Neural cell (in vitro differentiated cells): Measurements from ENCODE around the gene TSPAN18. TPM values are rescaled to one million over a fixed set of nuclear protein-coding genes. Genes with fewer than 3 reads are reported as not detected.

Experiments used
- H2AFZ ChIP-seq: fragments of 200-600, 300-800 bp; sonication (generic), shearing (Covaris generic); 2 replicates; pipeline ENCODE4 v1.6.0; 2014; ENCODE audit warnings: low read depth, mild to moderate bottlenecking, antibody characterized with exemption, low read length, moderate library complexity
- H3F3A ChIP-seq: fragments of 200-600 bp; shearing (Covaris generic); 2 replicates; pipeline ENCODE4 v1.6.1; 2016; ENCODE audit warnings: mild to moderate bottlenecking, moderate library complexity, mixed read lengths, antibody characterized with exemption, low read length; ENCODE audit not compliant: insufficient read depth, poor library complexity, severe bottlenecking
- H3K27ac ChIP-seq: fragments of 200-600, 300-800 bp; sonication (generic), shearing (Covaris generic); 2 replicates; pipeline ENCODE4 v1.5.1; 2014; ENCODE audit warnings: mild to moderate bottlenecking, low read length, moderate library complexity
- H3K27me3 ChIP-seq: fragments of 300-800, 200-600 bp; sonication (generic), shearing (Covaris generic); 2 replicates; pipeline ENCODE4 v1.6.0; 2014; ENCODE audit warnings: mild to moderate bottlenecking, low read depth, low read length, moderate library complexity; ENCODE audit not compliant: insufficient read depth
- H3K36me3 ChIP-seq: fragments of 300-800, 200-600 bp; sonication (generic), shearing (Covaris generic); 2 replicates; pipeline ENCODE4 v1.5.1; 2014; ENCODE audit warnings: mild to moderate bottlenecking, antibody characterized with exemption, low read length, moderate library complexity; ENCODE audit not compliant: insufficient read depth
- H3K4me2 ChIP-seq: fragments of 300-800, 200-600 bp; sonication (generic), shearing (Covaris generic); 2 replicates; pipeline ENCODE4 v1.6.0; 2014; ENCODE audit warnings: mild to moderate bottlenecking, low read length
- H3K4me3 ChIP-seq: fragments of 300-800, 200-600 bp; sonication (generic), shearing (Covaris generic); 2 replicates; pipeline ENCODE4 v1.5.1; 2014; ENCODE audit warnings: mild to moderate bottlenecking, low read length, moderate library complexity
- H3K79me2 ChIP-seq: fragments of 200-600 bp; shearing (Covaris generic); replicated peaks from 2 replicates; pipeline ENCODE4 v1.6.0; 2014; ENCODE audit warnings: mild to moderate bottlenecking, low read length, moderate library complexity; ENCODE audit not compliant: insufficient read depth
- H3K9ac ChIP-seq: fragments of 300-800, 200-600 bp; sonication (generic), shearing (Covaris generic); 2 replicates; pipeline ENCODE4 v1.6.1; 2016; ENCODE audit warnings: mild to moderate bottlenecking, low read length, mixed read lengths
- H3K9me2 ChIP-seq: fragments of 200-600 bp; shearing (Covaris generic); 2 replicates; pipeline ENCODE4 v1.6.1; 2016; ENCODE audit warnings: mild to moderate bottlenecking, low read length, mixed read lengths; ENCODE audit not compliant: insufficient read depth
- H3K9me3 ChIP-seq: fragments of 200-600, 300-800 bp; sonication (generic), shearing (Covaris generic); 2 replicates; pipeline ENCODE4 v1.6.1; 2016; ENCODE audit warnings: mild to moderate bottlenecking, mixed run types, low read length, moderate library complexity, mixed read lengths
- H4K20me1 ChIP-seq: fragments of 200-600 bp; shearing (Covaris generic); 2 replicates; pipeline ENCODE4 v1.6.1; 2016; ENCODE audit warnings: mild to moderate bottlenecking, mixed run types; ENCODE audit not compliant: insufficient read depth
- EP300 ChIP-seq: fragments of 450-650 bp; conservative IDR thresholded peaks from 2 replicates; pipeline ENCODE4 v1.6.1; 2014; ENCODE audit warnings: antibody characterized with exemption, mild to moderate bottlenecking, moderate library complexity; ENCODE audit not compliant: poor library complexity, severe bottlenecking
- EZH2 ChIP-seq: fragments of 200-600, 300-800 bp; shearing (Covaris generic), sonication (generic); IDR thresholded peaks from 2 replicates; pipeline ENCODE4 v1.6.1; 2014; ENCODE audit warnings: antibody characterized with exemption, low read length, borderline replicate concordance, mild to moderate bottlenecking; ENCODE audit not compliant: insufficient read depth, poor library complexity, severe bottlenecking
- MXI1 ChIP-seq: fragments of 450-650 bp; conservative IDR thresholded peaks from 2 replicates; pipeline ENCODE4 v1.6.1; 2014; ENCODE audit warnings: antibody characterized with exemption, mild to moderate bottlenecking; ENCODE audit not compliant: poor library complexity, severe bottlenecking
- POLR2AphosphoS5 ChIP-seq: IDR thresholded peaks from 2 replicates; pipeline ENCODE4 v1.6.1; 2012
- RAD21 ChIP-seq: fragments of 450-650 bp; conservative IDR thresholded peaks from 2 replicates; pipeline ENCODE4 v1.6.1; 2014; ENCODE audit warnings: antibody characterized with exemption, mild to moderate bottlenecking, moderate library complexity
- SMC3 ChIP-seq: fragments of 450-650 bp; conservative IDR thresholded peaks from 2 replicates; pipeline ENCODE4 v1.6.1; 2014; ENCODE audit warnings: antibody characterized with exemption, mild to moderate bottlenecking, moderate library complexity; ENCODE audit not compliant: poor library complexity
- TAF1 ChIP-seq: IDR thresholded peaks from 2 replicates; pipeline ENCODE4 v1.6.1; 2012; ENCODE audit warnings: low read depth
- polyA plus RNA-seq: library from polyadenylated mRNA; depleted of rRNA; stranded (reverse); fragments of >200 nt; gene quantifications from 2 replicates; pipeline ENCODE4 v1.2.3, GENCODE V29; 2014
- TF ChIP-seq, protein P1 (sequence below): fragments of 450-650 bp; IDR thresholded peaks from 2 replicates; pipeline ENCODE4 v1.5.1; 2014; ENCODE audit warnings: antibody characterized with exemption, mild to moderate bottlenecking, moderate library complexity; ENCODE audit not compliant: poor library complexity, severe bottlenecking
- TF ChIP-seq, protein P2 (sequence below): IDR thresholded peaks from 2 replicates; pipeline ENCODE4 v1.6.1; 2012; ENCODE audit warnings: borderline replicate concordance

The TSPAN18 gene
- polyA plus RNA-seq, 1 donor from 2014 or later, result 8.4 TPM

DNA sequence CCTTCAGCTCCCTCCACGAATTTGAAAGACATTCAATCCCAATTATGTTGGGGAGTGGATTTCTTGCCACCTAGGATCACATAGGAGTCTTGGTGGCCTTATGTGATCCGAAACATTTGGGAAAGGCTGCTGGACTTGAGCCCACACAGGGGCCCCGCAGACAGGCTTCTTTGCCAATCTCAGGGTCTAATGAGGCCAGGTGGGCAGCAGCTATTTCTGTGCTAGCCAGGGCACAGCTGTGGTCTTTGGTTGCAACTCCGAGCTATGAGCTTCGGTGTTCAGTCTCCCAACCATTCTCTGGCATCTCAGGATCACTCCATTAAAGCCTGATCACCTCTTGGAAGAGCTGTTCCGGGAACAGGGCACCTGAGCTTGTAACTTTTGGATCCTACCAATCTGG lies 139.5 kb downstream of the TSPAN18 start:
- no peak overlapping the region for H3K4me3 ChIP-seq
- H4K20me1 ChIP-seq, result no peaks in the 10 kb centered on the region
- H3K9me3 ChIP-seq, result no peaks in the 10 kb centered on the region
- H3F3A ChIP-seq, result no peaks in the 10 kb centered on the region
- H3K27ac ChIP-seq, result no peak overlapping the region
- H3K4me2 ChIP-seq, result no peak overlapping the region
- no peak for TF ChIP-seq EP300
- TF ChIP-seq, protein P1, sequence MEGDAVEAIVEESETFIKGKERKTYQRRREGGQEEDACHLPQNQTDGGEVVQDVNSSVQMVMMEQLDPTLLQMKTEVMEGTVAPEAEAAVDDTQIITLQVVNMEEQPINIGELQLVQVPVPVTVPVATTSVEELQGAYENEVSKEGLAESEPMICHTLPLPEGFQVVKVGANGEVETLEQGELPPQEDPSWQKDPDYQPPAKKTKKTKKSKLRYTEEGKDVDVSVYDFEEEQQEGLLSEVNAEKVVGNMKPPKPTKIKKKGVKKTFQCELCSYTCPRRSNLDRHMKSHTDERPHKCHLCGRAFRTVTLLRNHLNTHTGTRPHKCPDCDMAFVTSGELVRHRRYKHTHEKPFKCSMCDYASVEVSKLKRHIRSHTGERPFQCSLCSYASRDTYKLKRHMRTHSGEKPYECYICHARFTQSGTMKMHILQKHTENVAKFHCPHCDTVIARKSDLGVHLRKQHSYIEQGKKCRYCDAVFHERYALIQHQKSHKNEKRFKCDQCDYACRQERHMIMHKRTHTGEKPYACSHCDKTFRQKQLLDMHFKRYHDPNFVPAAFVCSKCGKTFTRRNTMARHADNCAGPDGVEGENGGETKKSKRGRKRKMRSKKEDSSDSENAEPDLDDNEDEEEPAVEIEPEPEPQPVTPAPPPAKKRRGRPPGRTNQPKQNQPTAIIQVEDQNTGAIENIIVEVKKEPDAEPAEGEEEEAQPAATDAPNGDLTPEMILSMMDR, result no peak
- TF ChIP-seq EZH2, result no peak
- TF ChIP-seq, protein P2, sequence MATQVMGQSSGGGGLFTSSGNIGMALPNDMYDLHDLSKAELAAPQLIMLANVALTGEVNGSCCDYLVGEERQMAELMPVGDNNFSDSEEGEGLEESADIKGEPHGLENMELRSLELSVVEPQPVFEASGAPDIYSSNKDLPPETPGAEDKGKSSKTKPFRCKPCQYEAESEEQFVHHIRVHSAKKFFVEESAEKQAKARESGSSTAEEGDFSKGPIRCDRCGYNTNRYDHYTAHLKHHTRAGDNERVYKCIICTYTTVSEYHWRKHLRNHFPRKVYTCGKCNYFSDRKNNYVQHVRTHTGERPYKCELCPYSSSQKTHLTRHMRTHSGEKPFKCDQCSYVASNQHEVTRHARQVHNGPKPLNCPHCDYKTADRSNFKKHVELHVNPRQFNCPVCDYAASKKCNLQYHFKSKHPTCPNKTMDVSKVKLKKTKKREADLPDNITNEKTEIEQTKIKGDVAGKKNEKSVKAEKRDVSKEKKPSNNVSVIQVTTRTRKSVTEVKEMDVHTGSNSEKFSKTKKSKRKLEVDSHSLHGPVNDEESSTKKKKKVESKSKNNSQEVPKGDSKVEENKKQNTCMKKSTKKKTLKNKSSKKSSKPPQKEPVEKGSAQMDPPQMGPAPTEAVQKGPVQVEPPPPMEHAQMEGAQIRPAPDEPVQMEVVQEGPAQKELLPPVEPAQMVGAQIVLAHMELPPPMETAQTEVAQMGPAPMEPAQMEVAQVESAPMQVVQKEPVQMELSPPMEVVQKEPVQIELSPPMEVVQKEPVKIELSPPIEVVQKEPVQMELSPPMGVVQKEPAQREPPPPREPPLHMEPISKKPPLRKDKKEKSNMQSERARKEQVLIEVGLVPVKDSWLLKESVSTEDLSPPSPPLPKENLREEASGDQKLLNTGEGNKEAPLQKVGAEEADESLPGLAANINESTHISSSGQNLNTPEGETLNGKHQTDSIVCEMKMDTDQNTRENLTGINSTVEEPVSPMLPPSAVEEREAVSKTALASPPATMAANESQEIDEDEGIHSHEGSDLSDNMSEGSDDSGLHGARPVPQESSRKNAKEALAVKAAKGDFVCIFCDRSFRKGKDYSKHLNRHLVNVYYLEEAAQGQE, result no peak
- no peak for TF ChIP-seq MXI1
- no peak for TF ChIP-seq POLR2AphosphoS5
- TF ChIP-seq TAF1, result no peak
- no peak for TF ChIP-seq RAD21
- no peak for TF ChIP-seq SMC3
- H3K9ac ChIP-seq, result no peak overlapping the region
- H3K36me3 ChIP-seq, result no peaks in the 10 kb centered on the region
- H3K27me3 ChIP-seq, result no peaks in the 10 kb centered on the region
- no peaks in the 10 kb centered on the region for H3K79me2 ChIP-seq
- no peaks in the 10 kb centered on the region for H3K9me2 ChIP-seq
- H2AFZ ChIP-seq, result no peak overlapping the region

DNA sequence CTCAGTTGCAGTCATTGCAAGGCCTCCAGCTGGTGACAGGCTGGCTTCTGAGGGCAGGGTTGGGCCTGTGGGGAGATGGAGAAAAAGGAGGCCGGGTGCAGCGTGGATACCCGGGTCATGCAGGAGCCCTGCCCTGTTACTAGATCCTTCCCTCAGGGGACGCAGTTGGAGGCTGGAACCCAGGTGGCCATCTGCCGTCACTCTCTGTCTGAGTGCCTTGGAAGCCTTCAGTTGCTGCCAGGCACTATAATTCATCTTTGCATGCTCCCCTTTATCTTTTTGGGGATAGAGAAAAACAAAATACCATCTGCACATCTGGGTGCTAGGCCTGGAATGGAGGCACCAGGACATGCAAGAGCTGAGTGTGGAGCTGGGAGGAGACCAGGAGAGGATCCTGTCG lies 141.3 kb downstream of the TSPAN18 start:
- Histone ChIP-seq H3K9me3 (no peaks in the 10 kb centered on the region), H3K9me2 (no peaks in the 10 kb centered on the region), H3K4me3 (no peak overlapping the region), H3K36me3 (no peaks in the 10 kb centered on the region), H3K9ac (no peak overlapping the region), H3K4me2 (no peak overlapping the region), H2AFZ (no peak overlapping the region), H3F3A (no peaks in the 10 kb centered on the region), H3K27me3 (no peaks in the 10 kb centered on the region), H4K20me1 (no peaks in the 10 kb centered on the region), H3K27ac (no peak overlapping the region), H3K79me2 (no peaks in the 10 kb centered on the region)
- TF ChIP-seq, protein P1, result no peak
- no peak for TF ChIP-seq RAD21
- no peak for TF ChIP-seq SMC3
- TF ChIP-seq EZH2, result no peak
- TF ChIP-seq TAF1, result no peak
- TF ChIP-seq EP300, result no peak
- TF ChIP-seq MXI1, result no peak
- TF ChIP-seq POLR2AphosphoS5, result no peak
- TF ChIP-seq, protein P2, result no peak
